NCI-H526 treated with DMSO at 0.1 percent for 48 hours (cell line): Measurements from ENCODE around the gene RBFOX2.
"Not testable (repeated sequence)": the region's sequence is repeated elsewhere in the genome, so short reads cannot be mapped to it uniquely, and the experiment has no call there.

Source experiments
- DNase-seq: peaks from one replicate; lab custom pipeline; 2025; lab: John Stamatoyannopoulos, UW

Gene RBFOX2

GRCh38 chr22:36042240-36042639 is 13.6 kb upstream of the RBFOX2 start:
- no peak for DNase-seq

GRCh38 chr22:36039125-36039524 is 10.5 kb upstream of the RBFOX2 start:
- no peak for DNase-seq

- no peak for DNase-seq
These were observed 8.6 kb upstream of the RBFOX2 start for GRCh38 chr22:36037102-36037758.

- DNase-seq: peak; percentile 39
These were observed 7.6 kb upstream of the RBFOX2 start for GRCh38 chr22:36036167-36036624.

- DNase-seq: no peak
These were observed 4.0 kb upstream of the RBFOX2 start for GRCh38 chr22:36032611-36033010.

- DNase-seq: no peak
These were observed 757 bp upstream of the RBFOX2 start for GRCh38 chr22:36029406-36029755.

- no peak for DNase-seq
These were observed 534 bp downstream of the RBFOX2 start for GRCh38 chr22:36027935-36028645.

- DNase-seq: no peak
These were observed 1.1 kb downstream of the RBFOX2 start for GRCh38 chr22:36027579-36027934.

GRCh38 chr22:36026741-36027140 is 1.9 kb downstream of the RBFOX2 start:
- DNase-seq: no peak

- no peak for DNase-seq
These were observed 5.9 kb downstream of the RBFOX2 start for GRCh38 chr22:36022697-36023096.

GRCh38 chr22:36022162-36022561 is 6.5 kb downstream of the RBFOX2 start:
- no peak for DNase-seq

- no peak for DNase-seq
These were observed 6.9 kb downstream of the RBFOX2 start for GRCh38 chr22:36021606-36022153.

GRCh38 chr22:36020865-36021264 is 7.8 kb downstream of the RBFOX2 start:
- DNase-seq: not testable (repeated sequence)

- peak; percentile 62 for DNase-seq
These were observed 11.0 kb downstream of the RBFOX2 start for GRCh38 chr22:36017651-36018091.

GRCh38 chr22:36016684-36017083 is 11.9 kb downstream of the RBFOX2 start:
- no peak for DNase-seq

- DNase-seq: no peak
These were observed 12.7 kb downstream of the RBFOX2 start for GRCh38 chr22:36015811-36016529.

- no peak for DNase-seq
These were observed 13.3 kb downstream of the RBFOX2 start for GRCh38 chr22:36015155-36015810.

- DNase-seq: no peak
These were observed 14.0 kb downstream of the RBFOX2 start for GRCh38 chr22:36014546-36015074.

- DNase-seq: no peak
These were observed 16.3 kb downstream of the RBFOX2 start for GRCh38 chr22:36012332-36012731.

GRCh38 chr22:36010882-36011281 is 17.7 kb downstream of the RBFOX2 start:
- no peak for DNase-seq

- peak; percentile 59 for DNase-seq
These were observed 18.5 kb downstream of the RBFOX2 start for GRCh38 chr22:36010090-36010489.

GRCh38 chr22:36009085-36009484 is 19.5 kb downstream of the RBFOX2 start:
- DNase-seq: no peak
